A549 (cell line): ENCODE data around the gene TUT4. TPM values are rescaled to one million over a fixed set of nuclear protein-coding genes. Genes with fewer than 3 reads are reported as not detected.

ENCODE experiments used
- ATAC-seq, 2 experiments: fragments of 200-7000 bp in 1 of 2; fragments of >200 bp in 1 of 2; cut with Nextera tagmentation in 1 of 2; cut with Tn5 transposase in 1 of 2; 3 replicates each; pipeline versions ENCODE4 v1.8.0 to v1.9.1; 2018 to 2020; ENCODE audit warnings: mild to moderate bottlenecking in 1 of 2, moderate library complexity in 1 of 2
- CTCF ChIA-PET: fragments of 300-600 bp; sonication (Branson Sonifier 250); formaldehyde crosslinking; extraction: SDS; loops from one replicate; lab custom pipeline; 2021; ENCODE audit warnings: antibody characterized with exemption, inconsistent platforms; lab: Yijun Ruan, JAX
- POLR2A ChIA-PET: fragments of 350-600 bp; formaldehyde crosslinking; extraction: SDS; loops from one replicate; lab custom pipeline; 2021; ENCODE audit warnings: antibody characterized with exemption, inconsistent platforms; lab: Yijun Ruan, JAX
- DNase-seq, 2 experiments: peaks; one replicate each; pipeline versions ENCODE4 v3.0.0 to v3.0.0-alpha.2; 2011 to 2016; ENCODE audit warnings: low read depth in 1 of 2, low spot score in 1 of 2
- FAIRE-seq: peaks from 2 replicates; lab custom pipeline; 2011; peaks lifted over from hg19 to GRCh38; lab: Jason Lieb, UNC
- H3K27ac ChIP-seq, 2 experiments: fragments of >200 bp; sonication (Bioruptor Twin); formaldehyde crosslinking; 3 replicates each; pipeline ENCODE4 v1.5.1; 2016 to 2017
- H3K4me1 ChIP-seq: fragments of >200 bp; sonication (Bioruptor Twin); formaldehyde crosslinking; 3 replicates; pipeline ENCODE4 v1.6.1; 2016
- H3K4me2 ChIP-seq: fragments of >200 bp; sonication (Bioruptor Twin); formaldehyde crosslinking; 3 replicates; pipeline ENCODE4 v1.6.1; 2016
- H3K4me3 ChIP-seq: fragments of >200 bp; sonication (Bioruptor Twin); formaldehyde crosslinking; 3 replicates; pipeline ENCODE4 v1.5.1; 2016
- H3K9me3 ChIP-seq: fragments of >200 bp; sonication (Bioruptor Twin); formaldehyde crosslinking; 3 replicates; pipeline ENCODE4 v1.6.1; 2016
- BHLHE40 ChIP-seq: IDR thresholded peaks from 2 replicates; pipeline ENCODE4 v1.6.1; 2012; ENCODE audit warnings: low read depth, low read length, inconsistent platforms
- CBX8 ChIP-seq: fragments of 200-600 bp; sonication (generic); IDR thresholded peaks from 2 replicates; pipeline ENCODE4 v1.6.1; 2016
- CEBPB ChIP-seq, 2 experiments: fragments of >200 bp in 1 of 2; sonication (Bioruptor Twin) in 1 of 2; formaldehyde crosslinking in 1 of 2; IDR thresholded peaks; 2 replicates each; pipeline ENCODE4 v1.6.1; 2012 to 2016
- CHD2 ChIP-seq: fragments of 150-350 bp; IDR thresholded peaks from 2 replicates; pipeline ENCODE4 v1.6.1; 2014; ENCODE audit warnings: low read length; ENCODE audit not compliant: partially characterized antibody
- CHD4 ChIP-seq: fragments of 200-600 bp; sonication (generic); IDR thresholded peaks from 2 replicates; pipeline ENCODE4 v1.6.1; 2016; ENCODE audit warnings: antibody characterized with exemption, mild to moderate bottlenecking, borderline replicate concordance
- CTCF ChIP-seq: fragments of >200 bp; sonication (Bioruptor Twin); formaldehyde crosslinking; IDR thresholded peaks from 3 replicates; pipeline ENCODE4 v1.5.1; 2016
- E2F6 ChIP-seq: IDR thresholded peaks from 2 replicates; pipeline ENCODE4 v1.6.1; 2012; ENCODE audit warnings: low read depth, borderline replicate concordance
- EHF ChIP-seq: fragments of 250-450 bp; sonication (Bioruptor Pico); IDR thresholded peaks from 2 replicates; pipeline ENCODE4 v1.5.0; 2020; ENCODE audit warnings: mild to moderate bottlenecking
- ELK1 ChIP-seq: fragments of 150-350 bp; IDR thresholded peaks from 2 replicates; pipeline ENCODE4 v1.6.1; 2014; ENCODE audit warnings: low read depth, mild to moderate bottlenecking, low read length
- EP300 ChIP-seq, 2 experiments: fragments of >200 bp; sonication (Bioruptor Twin); formaldehyde crosslinking; IDR thresholded peaks; 2 replicates in 1 of 2; 3 replicates in 1 of 2; pipeline ENCODE4 v1.6.1; 2016 to 2017
- GATA3 ChIP-seq: IDR thresholded peaks from 2 replicates; pipeline ENCODE4 v1.6.1; 2012; ENCODE audit warnings: borderline replicate concordance
- HMGXB4 ChIP-seq: fragments of 250-450 bp; sonication (Bioruptor Pico); IDR thresholded peaks from 2 replicates; pipeline ENCODE4 v1.5.0; 2021; ENCODE audit warnings: mild to moderate bottlenecking, moderate library complexity, borderline replicate concordance
- HOXA7 ChIP-seq: fragments of 250-450 bp; sonication (Bioruptor Pico); IDR thresholded peaks from 2 replicates; pipeline ENCODE4 v1.5.0; 2020; ENCODE audit warnings: mild to moderate bottlenecking, moderate library complexity
- HOXB5 ChIP-seq: fragments of 250-450 bp; sonication (Bioruptor Pico); IDR thresholded peaks from 2 replicates; pipeline ENCODE4 v1.5.0; 2020; ENCODE audit warnings: mild to moderate bottlenecking, moderate library complexity
- JUN ChIP-seq, 2 experiments: fragments of >200 bp; sonication (Bioruptor Twin); formaldehyde crosslinking; IDR thresholded peaks; 2 replicates in 1 of 2; 3 replicates in 1 of 2; pipeline ENCODE4 v1.6.1; 2016 to 2017
- KDM1A ChIP-seq: fragments of 200-600 bp; sonication (generic); IDR thresholded peaks from 2 replicates; pipeline ENCODE4 v1.6.1; 2016; ENCODE audit warnings: low read depth, mild to moderate bottlenecking
- MAZ ChIP-seq: fragments of 150-350 bp; IDR thresholded peaks from 2 replicates; pipeline ENCODE4 v1.6.1; 2014; ENCODE audit warnings: antibody characterized with exemption, low read depth, low read length, borderline replicate concordance
- NFE2L2 ChIP-seq: fragments of 150-350 bp; conservative IDR thresholded peaks from 2 replicates; pipeline ENCODE4 v1.6.1; 2014; ENCODE audit warnings: low read length
- NPAS2 ChIP-seq: fragments of 250-450 bp; sonication (Bioruptor Pico); IDR thresholded peaks from 2 replicates; pipeline ENCODE4 v1.8.0; 2022; ENCODE audit warnings: mild to moderate bottlenecking, moderate library complexity, borderline replicate concordance
- POLR2A ChIP-seq: IDR thresholded peaks from 2 replicates; pipeline ENCODE4 v1.6.1; 2012; ENCODE audit warnings: mild to moderate bottlenecking, low read length
- RAD21 ChIP-seq, 2 experiments: fragments of >200 bp in 1 of 2; sonication (Bioruptor Twin) in 1 of 2; formaldehyde crosslinking in 1 of 2; IDR thresholded peaks in 1 of 2; conservative IDR thresholded peaks in 1 of 2; 2 replicates in 1 of 2; 3 replicates in 1 of 2; pipeline ENCODE4 v1.6.1; 2012 to 2018; ENCODE audit warnings: inconsistent platforms in 1 of 2
- RFX5 ChIP-seq: fragments of 450-650 bp; IDR thresholded peaks from 2 replicates; pipeline ENCODE4 v1.7.1; 2014; ENCODE audit warnings: antibody characterized with exemption, mild to moderate bottlenecking, moderate library complexity
- SREBF2 ChIP-seq: fragments of 450-650 bp; IDR thresholded peaks from 2 replicates; pipeline ENCODE4 v1.6.1; 2014; ENCODE audit warnings: mild to moderate bottlenecking, moderate library complexity
- TFCP2L1 ChIP-seq: fragments of 250-450 bp; sonication (Bioruptor Pico); IDR thresholded peaks from 2 replicates; pipeline ENCODE4 v1.5.0; 2021; ENCODE audit warnings: mild to moderate bottlenecking
- USF2 ChIP-seq: fragments of 450-650 bp; IDR thresholded peaks from 2 replicates; pipeline ENCODE4 v1.6.1; 2014; ENCODE audit warnings: antibody characterized with exemption
- ZC3H11A ChIP-seq: fragments of 450-650 bp; IDR thresholded peaks from 2 replicates; pipeline ENCODE4 v1.6.1; 2014; ENCODE audit warnings: antibody characterized with exemption, mild to moderate bottlenecking
- WGBS: methylation state at CpG from one replicate; pipeline ENCODE4 v1.1.6; 2017; ENCODE audit errors: missing lambda C conversion rate; 5-methylcytosine and 5-hydroxymethylcytosine counted together
- polyA plus RNA-seq, 4 experiments: library from polyadenylated mRNA; depleted of rRNA in 3 of 4; stranded (reverse); fragments of >200 nt; fragmentation: RNase III in 1 of 4; extraction: RNeasy Plus Mini Kit Qiagen cat#74134 plus additional on column Dnase treatment in 1 of 4; gene quantifications; 2 replicates in 3 of 4; 3 replicates in 1 of 4; pipeline ENCODE4 v1.2.3, GENCODE V29; 2011 to 2017

The TUT4 gene
- polyA plus RNA-seq, 2 of the 4 experiments (the other 2 are of a cell fraction): 25.3 to 34.1 TPM

GRCh38 chr1:52593495-52593894 is 40.6 kb upstream of the TUT4 start:
- H3K4me3 ChIP-seq: no peak overlapping the region
- CTCF ChIA-PET: interaction anchor here (2.1 kb wide), 1 partner anchor 93 kb away, joined by 5 read pairs; no protein-coding TSS in a partner anchor
- no peaks in the 10 kb centered on the region for H3K4me1 ChIP-seq
- POLR2A ChIA-PET: no interaction called here
- no peak overlapping the region for H3K27ac ChIP-seq
- WGBS: 50% methylated on average over 1 of the region's 1 CpG
- FAIRE-seq (no peak), DNase-seq (no peak), ATAC-seq (no peak)
- no peaks in the 10 kb centered on the region for H3K9me3 ChIP-seq
- H3K4me2 ChIP-seq: no peak overlapping the region
- TF ChIP-seq JUN (IDR thresholded peaks at IDR 0.05): no peak
- no peak for TF ChIP-seq EP300 (IDR thresholded peaks at IDR 0.05)
- no peak for TF ChIP-seq ELK1
- TF ChIP-seq CBX8: no peak
- no peak for TF ChIP-seq MAZ
- TF ChIP-seq BHLHE40: no peak
- TF ChIP-seq POLR2A: no peak
- no peak for TF ChIP-seq NPAS2
- no peak for TF ChIP-seq HMGXB4 (CRISPR knock-in tag)
- no peak for TF ChIP-seq SREBF2
- TF ChIP-seq HOXA7: no peak
- no peak for TF ChIP-seq USF2
- TF ChIP-seq NFE2L2: no peak
- TF ChIP-seq GATA3: no peak
- TF ChIP-seq RAD21 (conservative IDR thresholded peaks at IDR 0.05 in 1 of 2, IDR thresholded peaks at IDR 0.05 in 1 of 2): no peak
- no peak for TF ChIP-seq CEBPB (IDR thresholded peaks at IDR 0.05)

GRCh38 chr1:52592637-52593323 is 39.9 kb upstream of the TUT4 start:
- ATAC-seq: no peak
- POLR2A ChIA-PET: no interaction called here
- 73% methylated on average over 5 of the region's 5 CpGs for WGBS
- H3K4me3 ChIP-seq: no peak overlapping the region
- TF ChIP-seq HOXB5 (CRISPR knock-in tag) (no peak), CHD2 (no peak), HOXA7 (no peak), TFCP2L1 (CRISPR knock-in tag) (no peak), EHF (CRISPR knock-in tag) (no peak), SREBF2 (no peak), MAZ (no peak), KDM1A (no peak), ELK1 (no peak), CTCF (no peak), E2F6 (no peak), RAD21 (conservative IDR thresholded peaks at IDR 0.05 in 1 of 2, IDR thresholded peaks at IDR 0.05 in 1 of 2) (no peak), RFX5 (no peak), CHD4 (no peak), ZC3H11A (no peak)
- TF ChIP-seq, all 56 proteins: peak for 0
- FAIRE-seq: no peak
- no peak overlapping the region for H3K27ac ChIP-seq
- CTCF ChIA-PET: no interaction called here
- H3K4me2 ChIP-seq: no peak overlapping the region
- no peaks in the 10 kb centered on the region for H3K9me3 ChIP-seq
- no peaks in the 10 kb centered on the region for H3K4me1 ChIP-seq
- no peak for DNase-seq
